ENCODE data around the gene NT5C3B.
"Not testable (repeated sequence)": the region's sequence is repeated elsewhere in the genome, so short reads cannot be mapped to it uniquely, and the experiment has no call there.

DNA sequence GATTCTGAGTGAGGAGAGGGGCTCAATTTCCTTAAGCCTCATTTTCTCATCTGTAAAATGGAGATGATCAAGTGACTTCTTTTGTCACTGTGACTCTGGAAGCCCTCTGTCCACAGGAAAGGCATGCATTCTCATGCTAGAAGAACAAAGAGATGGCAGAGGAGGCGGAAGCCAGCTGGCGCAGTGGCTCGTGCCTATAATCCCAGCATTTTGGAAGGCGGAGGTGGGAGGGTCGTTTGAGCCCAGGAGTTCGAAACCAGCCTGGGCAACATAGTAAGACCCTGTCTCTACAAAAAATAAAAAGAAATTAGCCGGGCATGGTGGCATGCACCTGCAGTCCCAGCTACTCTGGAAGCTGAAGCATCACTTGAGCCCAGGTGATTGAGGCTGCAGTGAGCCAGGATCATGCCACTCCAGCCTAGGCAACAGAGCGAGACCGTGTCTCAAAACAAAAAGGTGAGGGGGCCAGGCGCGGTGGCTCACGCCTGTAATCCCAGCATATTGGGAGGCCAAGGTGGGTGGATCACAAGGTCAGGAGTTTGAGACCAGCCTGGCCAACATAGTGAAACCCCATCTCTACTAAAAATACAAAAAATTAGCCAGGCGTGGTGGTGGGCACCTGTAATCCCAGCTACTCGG is 59.7 kb downstream of the NT5C3B start:
- TF ChIP-seq, protein P1, sequence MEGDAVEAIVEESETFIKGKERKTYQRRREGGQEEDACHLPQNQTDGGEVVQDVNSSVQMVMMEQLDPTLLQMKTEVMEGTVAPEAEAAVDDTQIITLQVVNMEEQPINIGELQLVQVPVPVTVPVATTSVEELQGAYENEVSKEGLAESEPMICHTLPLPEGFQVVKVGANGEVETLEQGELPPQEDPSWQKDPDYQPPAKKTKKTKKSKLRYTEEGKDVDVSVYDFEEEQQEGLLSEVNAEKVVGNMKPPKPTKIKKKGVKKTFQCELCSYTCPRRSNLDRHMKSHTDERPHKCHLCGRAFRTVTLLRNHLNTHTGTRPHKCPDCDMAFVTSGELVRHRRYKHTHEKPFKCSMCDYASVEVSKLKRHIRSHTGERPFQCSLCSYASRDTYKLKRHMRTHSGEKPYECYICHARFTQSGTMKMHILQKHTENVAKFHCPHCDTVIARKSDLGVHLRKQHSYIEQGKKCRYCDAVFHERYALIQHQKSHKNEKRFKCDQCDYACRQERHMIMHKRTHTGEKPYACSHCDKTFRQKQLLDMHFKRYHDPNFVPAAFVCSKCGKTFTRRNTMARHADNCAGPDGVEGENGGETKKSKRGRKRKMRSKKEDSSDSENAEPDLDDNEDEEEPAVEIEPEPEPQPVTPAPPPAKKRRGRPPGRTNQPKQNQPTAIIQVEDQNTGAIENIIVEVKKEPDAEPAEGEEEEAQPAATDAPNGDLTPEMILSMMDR (IDR thresholded peaks at IDR 0.05; ENCODE audit: insufficient read depth, low read length): not testable (repeated sequence)
- TF ChIP-seq POLR2AphosphoS5 (IDR thresholded peaks at IDR 0.05; ENCODE audit: low read depth); GABPA (IDR thresholded peaks at IDR 0.05; ENCODE audit: low read depth); SPI1 (IDR thresholded peaks at IDR 0.05; ENCODE audit: borderline replicate concordance, low read depth): not testable (repeated sequence)
- TF ChIP-seq, protein P2, sequence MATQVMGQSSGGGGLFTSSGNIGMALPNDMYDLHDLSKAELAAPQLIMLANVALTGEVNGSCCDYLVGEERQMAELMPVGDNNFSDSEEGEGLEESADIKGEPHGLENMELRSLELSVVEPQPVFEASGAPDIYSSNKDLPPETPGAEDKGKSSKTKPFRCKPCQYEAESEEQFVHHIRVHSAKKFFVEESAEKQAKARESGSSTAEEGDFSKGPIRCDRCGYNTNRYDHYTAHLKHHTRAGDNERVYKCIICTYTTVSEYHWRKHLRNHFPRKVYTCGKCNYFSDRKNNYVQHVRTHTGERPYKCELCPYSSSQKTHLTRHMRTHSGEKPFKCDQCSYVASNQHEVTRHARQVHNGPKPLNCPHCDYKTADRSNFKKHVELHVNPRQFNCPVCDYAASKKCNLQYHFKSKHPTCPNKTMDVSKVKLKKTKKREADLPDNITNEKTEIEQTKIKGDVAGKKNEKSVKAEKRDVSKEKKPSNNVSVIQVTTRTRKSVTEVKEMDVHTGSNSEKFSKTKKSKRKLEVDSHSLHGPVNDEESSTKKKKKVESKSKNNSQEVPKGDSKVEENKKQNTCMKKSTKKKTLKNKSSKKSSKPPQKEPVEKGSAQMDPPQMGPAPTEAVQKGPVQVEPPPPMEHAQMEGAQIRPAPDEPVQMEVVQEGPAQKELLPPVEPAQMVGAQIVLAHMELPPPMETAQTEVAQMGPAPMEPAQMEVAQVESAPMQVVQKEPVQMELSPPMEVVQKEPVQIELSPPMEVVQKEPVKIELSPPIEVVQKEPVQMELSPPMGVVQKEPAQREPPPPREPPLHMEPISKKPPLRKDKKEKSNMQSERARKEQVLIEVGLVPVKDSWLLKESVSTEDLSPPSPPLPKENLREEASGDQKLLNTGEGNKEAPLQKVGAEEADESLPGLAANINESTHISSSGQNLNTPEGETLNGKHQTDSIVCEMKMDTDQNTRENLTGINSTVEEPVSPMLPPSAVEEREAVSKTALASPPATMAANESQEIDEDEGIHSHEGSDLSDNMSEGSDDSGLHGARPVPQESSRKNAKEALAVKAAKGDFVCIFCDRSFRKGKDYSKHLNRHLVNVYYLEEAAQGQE (IDR thresholded peaks at IDR 0.05; ENCODE audit: insufficient replicate concordance, low read depth): not testable (repeated sequence)

Measured in HL-60 (cell line).